Myocyte (in vitro differentiated cells): ENCODE measurements around the gene DNAH10. TPM values are rescaled to one million over a fixed set of nuclear protein-coding genes. Genes with fewer than 3 reads are reported as not detected.
"Not testable (repeated sequence)": the region's sequence is repeated elsewhere in the genome, so short reads cannot be mapped to it uniquely, and the experiment has no call there.

ENCODE experiments used
- DNase-seq: peaks from one replicate; pipeline ENCODE4 v3.0.0-alpha.2; 2012; ENCODE audit warnings: low read depth
- total RNA-seq: library from RNA; depleted of rRNA; stranded (reverse); fragments of >200 nt; gene quantifications from 2 replicates; pipeline ENCODE4 v1.2.3, GENCODE V29; 2014

DNAH10 gene
- total RNA-seq, 1 donor from 2014 or later: 0.16 TPM

DNA sequence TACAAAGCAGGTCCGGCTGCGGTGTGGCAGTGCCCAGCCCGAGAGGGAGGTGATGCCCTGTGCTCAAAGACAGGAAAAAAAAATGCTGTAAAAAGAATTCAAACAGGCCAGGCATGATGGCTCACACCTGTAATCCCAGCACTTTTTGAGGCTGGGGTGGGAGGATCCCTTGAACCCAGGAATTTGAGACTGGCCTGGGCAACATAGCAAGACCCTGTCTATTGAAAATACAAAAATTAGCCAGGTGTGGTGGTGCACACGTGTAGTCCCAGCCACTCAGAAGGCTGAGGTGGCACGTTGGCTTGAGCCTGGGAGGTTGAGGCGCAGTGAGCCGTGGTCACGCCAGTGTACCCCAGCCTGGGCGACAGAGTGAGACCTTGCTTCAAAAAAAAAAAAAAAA, 26.4 kb downstream of the DNAH10 start:
- no peak for DNase-seq

DNA sequence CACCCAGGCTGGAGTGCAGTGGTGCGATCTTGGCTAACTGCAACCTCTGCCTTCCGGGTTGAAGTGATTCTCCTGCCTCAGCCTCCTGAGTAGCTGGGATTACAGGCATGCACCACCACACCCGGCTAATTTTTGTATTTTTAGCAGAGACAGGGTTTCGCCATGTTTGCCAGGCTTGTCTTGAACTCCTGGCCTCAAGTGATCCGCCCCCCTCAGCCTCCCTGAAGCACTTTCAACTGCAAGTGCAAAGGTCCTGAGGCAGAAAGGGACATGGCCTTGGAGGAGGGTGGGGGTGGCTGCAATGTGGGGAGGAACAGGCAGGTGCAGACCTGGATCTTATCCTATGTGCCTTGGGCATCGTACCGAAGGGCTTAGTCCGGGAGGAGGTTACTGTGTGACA, 27.3 kb downstream of the DNAH10 start:
- DNase-seq: not testable (repeated sequence)

DNA sequence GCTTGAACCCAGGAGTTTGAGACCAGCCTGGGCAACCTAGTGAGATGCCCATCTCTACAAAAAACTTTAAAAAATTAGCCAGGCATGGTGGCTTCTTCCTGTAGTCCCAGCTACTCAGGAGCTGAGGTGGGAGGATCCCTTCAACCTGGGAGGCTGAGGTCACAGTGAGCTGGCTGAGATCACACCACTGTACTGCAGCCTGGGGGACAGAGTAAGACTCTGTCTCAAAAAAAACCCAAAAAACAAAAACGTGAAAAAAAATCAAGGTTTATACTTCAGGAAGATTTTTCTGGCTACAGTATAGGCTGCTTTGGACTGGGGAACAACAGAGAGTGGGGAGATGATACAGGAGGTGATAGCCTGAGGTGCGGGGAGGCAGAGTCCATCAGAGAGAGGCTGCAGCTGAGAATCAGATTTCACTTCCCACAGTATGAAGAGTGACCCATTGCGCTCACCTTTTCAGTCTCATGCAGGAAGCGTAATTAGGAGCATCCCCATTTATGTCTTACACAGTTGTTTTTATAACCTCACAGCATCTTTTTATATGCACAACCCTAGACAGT, 28.9 kb downstream of the DNAH10 start:
- no peak for DNase-seq

DNA sequence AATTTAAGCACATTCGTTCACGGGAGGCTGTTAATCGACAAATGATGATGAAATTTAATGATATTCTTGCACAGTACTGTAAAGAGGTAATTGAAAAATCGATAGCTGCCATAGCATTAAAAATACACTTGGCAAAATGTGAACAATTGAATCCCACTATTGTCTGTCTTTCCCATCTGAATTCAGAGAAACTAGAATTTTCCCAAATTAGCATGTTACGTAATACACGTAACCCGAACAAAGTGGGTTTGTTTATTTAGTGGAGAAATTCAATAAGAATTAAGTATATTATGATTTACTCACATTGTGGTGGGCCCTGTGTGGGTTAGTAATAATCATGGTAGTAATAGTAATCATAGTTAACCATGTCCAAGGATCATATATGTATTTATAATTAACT, 31.9 kb downstream of the DNAH10 start:
- DNase-seq: no peak

DNA sequence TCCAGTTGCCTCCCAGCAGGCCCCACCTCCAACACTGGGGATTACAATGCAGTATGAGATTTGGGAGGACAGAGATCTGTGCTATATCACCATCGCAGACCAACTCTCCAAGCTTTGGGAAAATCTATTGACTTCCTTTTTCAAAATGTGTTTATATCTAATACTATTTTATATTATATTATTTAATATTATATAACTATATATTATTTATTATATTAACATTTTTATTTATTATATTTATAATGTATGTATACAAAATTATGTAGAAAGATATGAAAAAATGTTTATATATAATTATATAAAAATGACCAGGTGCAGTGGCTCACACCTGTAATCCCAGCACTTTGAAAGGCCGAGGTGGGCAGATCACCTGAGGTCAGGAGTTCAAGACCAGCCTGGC, 36.4 kb downstream of the DNAH10 start:
- DNase-seq: no peak

DNA sequence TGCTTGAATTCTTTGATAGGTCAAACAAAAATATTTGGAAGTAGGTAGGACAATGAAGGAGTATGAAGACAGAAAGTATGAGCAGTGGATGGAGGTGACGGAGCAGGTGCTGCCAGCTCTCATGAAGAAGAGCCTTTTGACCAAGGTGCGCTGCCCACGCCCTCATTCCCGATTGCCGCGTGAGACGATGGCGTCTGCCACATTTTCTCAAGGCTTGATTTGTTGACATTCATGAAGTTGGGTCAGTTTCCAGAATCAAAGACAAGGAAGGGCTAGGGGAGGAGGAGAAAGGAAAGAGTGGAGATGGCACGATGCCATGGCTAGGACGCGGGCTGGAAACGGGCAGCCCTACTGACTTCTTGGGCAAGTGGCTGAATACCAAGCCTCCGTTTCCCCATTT, 37.1 kb downstream of the DNAH10 start:
- no peak for DNase-seq

DNA sequence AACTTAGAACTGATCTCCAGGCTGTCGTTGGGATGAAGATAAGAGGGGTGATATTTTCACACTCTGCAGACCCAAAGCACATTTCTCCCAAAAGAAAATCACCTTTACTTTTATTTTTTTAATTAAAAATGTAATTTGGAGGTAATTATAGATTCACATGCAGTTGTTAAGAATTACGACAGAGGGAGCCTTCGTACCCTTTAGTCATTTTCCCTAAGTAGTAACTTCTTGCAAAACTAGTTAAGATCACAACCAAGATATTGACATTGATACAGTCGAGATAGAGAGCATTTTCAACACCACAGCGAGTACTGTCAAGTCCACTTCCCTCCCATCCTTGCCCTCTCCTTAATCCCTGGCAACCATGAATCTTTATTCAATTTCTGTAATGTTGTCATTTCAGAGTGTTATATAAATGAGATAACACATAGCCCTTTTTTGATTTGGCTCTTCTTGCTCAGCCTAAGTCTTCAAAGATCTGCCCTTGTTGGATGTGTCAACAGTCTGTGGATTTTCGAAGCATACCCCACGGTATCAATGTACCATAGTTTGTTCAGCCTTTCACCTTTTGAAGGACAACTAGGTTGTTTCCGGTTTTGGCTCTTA, 39.6 kb downstream of the DNAH10 start:
- peak; percentile 20 for DNase-seq

DNA sequence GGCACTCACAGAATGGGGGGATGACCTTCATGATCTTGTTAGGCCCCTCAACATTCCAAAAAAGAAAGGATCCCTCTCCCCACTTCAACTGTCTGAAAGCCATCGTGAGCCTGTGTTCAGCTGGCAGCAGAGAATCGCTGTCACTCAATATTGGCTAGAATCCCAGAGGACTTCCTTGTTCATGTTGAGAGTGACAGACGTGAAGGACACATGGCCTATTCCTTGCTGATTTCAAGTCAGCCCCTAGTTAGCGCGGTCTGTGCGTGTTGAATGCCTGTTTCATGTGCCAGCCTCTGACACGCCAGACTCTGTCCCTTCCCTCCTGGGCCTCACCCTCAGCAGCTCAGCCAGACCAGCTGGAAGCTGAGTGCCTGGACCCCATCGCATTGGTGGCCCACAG, 43.1 kb downstream of the DNAH10 start:
- no peak for DNase-seq

DNA sequence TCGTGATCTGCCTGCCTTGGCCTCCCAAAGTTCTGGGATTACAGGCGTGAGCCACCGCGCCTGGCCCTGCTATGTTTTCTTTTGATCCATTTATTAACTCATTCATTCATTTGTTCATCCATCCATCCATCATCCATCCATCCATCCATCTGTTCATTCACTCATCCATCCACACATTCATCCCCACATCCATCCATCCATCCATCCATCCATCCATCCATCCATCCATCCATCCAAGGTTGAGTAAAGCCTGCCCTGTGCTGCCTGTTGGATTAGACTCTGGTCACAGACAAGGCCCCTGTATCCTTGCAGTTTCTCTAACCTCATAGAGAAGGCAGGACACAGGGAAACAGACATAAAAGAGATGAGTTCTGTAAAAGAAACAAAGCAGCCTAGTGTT, 44.9 kb downstream of the DNAH10 start:
- DNase-seq: no peak

DNA sequence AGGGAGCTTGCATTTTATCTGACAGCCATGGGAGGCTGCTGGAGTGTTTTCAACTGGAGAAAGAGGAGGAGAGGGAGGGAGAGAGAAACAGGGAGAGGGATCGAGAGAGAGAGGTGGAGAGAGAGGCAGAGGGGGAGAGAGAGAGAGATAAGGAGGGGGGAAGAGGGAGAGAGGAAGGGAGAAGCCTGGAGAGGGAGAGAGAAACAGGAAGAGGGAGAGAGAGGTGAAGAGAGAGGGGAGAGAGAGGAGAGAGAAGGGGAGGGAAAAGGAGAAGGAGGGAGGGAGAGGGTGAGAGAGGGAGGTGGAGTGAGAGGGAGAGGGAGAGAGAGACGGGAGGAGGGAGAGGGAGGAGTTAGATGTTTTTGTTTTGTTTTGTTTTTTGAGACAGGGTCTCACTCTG, 45.6 kb downstream of the DNAH10 start:
- DNase-seq: no peak

DNA sequence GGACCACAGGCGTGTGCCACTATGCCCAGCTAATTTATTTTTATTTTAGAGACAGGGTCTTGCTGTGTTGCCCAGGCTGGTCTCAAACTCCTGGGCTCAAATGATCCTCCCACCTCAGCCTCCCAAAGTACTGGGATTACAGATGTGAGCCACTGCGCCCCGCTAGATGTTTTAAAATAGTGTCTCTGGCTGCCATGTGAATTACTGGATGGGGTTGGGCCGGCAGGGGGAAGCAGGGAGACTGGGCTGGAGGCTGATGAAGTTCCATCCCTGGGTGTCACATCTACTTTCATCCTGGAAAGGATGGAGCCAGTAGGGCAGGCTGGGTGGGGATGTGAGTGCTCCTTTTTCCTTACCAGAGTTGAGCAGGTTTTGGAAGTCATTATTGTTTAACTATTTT, 46.1 kb downstream of the DNAH10 start:
- peak; percentile 15 for DNase-seq

DNA sequence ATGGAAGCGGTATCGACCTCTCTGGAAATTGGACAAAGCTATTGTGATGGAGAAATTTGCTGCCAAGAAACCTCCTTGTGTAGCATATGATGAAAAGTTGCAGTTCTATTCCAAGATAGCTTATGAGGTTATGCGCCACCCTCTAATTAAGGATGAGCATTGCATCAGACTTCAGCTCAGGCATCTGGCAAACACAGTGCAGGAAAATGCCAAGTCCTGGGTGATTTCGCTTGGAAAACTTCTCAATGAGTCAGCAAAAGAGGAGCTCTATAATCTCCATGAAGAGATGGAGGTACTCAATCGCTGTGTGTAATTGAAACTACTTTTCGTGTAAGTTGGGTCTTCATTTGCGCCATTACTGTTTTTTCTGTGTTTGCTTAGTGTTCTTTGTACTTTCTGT, 51.2 kb downstream of the DNAH10 start:
- DNase-seq: peak; percentile 18

DNA sequence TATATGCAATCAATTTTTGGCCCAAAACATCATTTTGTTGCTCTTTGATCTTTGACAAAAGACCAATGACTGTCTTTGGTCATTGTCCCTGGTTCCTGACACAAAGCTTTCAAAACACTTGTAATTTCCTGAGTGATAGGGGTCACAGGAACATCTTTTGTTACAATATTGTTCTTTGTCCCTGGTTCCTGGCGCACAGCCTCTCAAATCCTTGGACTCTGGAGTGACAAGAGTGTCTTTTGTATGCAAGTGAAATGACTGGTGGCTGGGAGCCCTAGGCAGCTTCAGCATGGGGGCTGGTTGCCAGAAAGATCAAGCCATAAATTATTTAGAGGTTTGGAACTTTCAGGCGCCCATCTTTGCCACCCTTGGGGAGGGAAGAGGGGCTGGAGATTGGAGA, 53.9 kb downstream of the DNAH10 start:
- DNase-seq: no peak

DNA sequence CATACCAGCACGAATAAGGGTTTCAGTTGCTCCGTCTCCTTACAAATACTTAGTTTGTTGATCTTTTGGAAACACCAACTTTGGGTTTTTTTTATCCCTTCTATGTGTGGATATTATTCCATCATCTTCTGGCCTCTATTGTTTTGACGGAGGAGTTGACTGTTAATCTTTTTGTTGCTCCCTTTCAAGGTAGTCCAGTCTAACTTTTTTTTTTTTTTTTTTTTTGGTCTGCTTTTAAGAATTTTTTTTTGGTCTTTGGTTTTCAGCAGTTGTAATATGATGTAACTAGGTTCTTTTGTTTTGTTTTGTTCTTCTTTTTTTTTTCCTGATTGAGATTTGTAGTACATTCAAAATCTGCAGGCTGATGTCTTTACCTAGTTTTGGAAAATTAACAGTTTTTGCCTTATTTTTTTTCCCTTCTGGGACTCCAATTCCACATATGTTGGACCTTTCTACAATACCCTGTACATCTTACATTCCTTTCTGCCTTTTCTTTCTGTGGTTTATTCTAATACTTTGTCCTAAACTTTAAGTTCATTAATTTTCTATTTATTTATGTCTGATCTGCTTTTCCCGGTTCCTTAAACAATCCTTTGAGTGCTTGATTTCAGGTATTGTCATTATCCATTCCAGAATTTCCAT, 54.9 kb downstream of the DNAH10 start:
- no peak for DNase-seq

DNA sequence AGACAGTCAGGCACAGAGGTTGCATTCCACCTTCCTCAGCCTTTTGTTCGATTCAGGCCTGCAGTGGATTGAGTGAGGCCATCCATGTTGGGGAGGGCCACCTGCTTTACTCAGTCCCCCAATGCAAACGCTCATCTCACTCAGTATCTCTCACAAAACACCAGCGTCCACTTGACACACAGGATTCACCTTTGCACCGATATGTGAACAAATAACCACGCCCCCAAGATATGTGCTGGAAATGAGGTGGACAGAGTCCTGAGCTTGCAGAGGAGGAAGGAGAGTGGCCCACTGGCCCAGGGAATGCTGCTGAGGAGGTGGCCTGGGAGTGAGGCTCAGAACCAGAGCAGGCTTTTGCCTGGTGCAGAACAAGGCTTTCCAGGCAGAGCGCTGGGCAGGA, 60.7 kb downstream of the DNAH10 start:
- DNase-seq: no peak

DNA sequence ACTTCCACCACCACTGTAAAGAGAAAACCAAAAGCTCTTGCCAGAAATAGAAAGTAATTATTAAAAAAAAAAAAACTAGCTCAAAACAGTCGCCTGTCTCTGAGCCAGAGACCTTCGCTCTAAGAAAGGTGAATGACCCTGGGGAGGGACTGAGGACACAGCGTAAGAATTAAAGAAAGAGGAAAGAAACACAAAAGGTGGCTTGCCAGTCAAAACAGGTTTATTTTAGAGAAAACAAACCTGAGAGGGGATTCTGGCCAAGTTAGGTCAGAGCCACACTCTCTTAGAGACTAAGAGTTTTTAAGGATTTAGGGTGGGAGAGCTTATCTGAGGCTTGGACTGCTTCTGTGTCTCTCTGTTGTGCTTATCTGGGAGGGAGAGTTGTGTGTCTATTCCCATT, 66.0 kb downstream of the DNAH10 start:
- DNase-seq: no peak

DNA sequence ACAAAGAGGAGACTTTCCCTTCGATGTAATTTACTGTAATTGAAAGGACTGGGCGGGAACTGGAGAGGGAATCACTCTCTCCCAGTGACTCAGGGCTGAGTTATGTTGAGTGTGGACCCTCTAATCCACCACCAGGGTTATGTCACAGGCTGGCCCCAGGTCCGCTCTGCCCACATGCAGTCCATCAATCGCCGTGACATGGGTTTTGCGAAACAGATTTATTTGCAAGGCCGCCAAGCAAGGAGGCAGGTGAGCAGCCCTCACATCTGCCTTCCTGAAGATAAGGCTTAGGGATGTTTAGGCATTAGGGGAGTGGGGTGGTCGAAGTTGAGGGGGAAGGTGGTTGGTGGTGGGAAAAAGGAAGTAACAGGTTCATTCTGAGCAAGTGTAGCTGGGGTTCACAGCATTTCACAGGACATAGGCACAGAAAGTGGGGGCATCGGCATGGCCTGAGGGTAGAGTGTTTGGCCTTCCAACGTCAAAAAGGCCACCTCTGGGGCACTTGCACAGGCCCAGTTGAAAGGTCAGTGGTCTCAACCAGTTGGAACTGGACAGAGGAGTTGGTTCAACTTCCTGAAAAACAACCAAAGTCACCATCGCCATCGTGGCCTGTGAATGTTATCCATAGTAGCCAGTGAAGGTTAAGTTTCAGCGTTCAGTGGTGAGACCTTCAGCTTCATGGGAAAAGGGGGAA, 66.9 kb downstream of the DNAH10 start:
- no peak for DNase-seq

DNA sequence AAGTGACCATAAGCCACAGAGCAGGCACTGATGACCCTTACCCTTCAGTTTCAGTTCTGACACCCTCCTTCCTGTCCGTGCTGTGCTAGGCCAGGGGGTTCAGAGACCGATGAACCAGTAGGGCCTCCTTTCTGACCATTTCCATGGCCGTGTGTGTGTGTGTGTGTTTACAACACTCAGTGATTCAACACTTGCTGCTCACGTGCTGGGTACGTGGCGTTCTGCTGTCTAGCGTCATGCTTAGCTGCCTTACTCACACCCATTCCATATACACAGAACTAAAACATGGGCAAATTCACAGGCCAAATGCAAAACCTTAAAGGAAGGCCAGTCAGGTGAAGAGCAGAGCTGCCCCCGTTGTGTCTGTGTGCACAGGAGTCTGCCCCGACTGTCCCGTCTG, 67.5 kb downstream of the DNAH10 start:
- DNase-seq: no peak

DNA sequence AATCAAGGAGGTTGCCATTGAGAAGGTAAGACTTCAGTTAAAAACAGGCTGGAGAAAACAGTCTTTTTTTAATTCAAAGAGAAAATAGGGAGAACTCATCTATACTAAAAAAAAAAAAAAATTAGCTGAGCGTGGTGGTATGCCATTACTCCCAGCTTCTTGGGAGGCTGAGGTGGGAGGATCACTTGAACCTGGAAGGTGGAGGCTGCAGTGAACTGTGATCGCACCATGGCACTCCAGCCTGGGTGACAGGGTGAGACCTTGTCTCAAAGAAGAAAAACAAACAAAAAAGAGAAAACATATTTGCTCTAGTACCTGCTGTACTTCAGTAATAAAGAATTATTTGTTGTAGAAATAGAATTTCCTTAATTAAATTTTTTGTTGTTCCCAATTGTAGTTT, 68.6 kb downstream of the DNAH10 start:
- DNase-seq: no peak

DNA sequence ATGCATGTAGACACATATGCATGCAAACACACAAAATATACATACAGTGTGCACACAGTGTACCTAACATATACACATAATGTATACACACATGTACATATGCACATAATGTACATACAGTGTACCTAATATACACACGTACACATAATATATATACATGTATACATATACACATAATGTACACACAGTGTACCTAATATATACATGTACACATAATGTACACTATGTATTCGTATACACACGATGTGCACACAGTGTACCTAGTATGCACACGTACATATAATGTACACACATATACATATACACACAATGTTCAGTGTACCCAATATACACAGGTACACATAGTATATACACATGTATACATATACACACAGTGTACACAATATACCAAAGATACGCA, 70.0 kb downstream of the DNAH10 start:
- no peak for DNase-seq

DNA sequence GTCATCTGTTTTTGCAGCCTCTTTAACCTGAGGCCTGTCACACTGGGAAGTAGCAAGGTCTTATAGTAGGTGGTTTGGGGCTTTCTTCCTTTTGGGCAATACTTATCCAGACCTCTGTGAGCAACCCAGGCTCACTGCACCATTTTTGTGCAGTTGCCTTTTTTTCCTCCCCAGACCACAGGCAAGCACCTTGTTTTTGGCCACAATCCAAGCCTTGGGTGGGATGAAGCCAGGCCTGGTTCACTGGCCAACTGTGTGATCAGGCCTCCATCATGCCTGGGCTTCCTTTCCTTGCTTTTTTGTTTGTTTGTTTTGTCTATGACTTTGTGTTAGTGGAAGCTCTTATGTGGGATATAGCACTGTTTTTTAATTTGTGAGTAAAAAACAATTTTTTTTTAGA, 71.7 kb downstream of the DNAH10 start:
- no peak for DNase-seq

DNA sequence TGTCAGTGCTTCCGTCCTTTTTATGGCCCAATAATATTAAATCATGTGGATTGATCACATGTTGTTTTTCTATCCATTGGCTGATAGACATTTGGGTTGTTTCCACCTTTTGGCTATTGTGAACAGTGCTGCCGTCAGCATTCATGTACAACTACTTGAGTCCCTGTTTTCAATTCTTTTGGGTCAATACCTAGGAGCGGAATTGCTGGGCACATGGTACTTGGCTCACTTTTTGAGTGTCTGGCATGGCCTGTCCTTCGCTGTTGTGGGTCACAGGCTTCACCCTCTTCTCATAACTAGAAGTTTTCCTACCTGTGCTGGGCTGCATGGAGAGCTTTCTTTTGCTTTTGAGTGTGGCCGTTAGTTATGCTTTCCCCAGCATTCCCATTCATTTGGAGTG, 72.7 kb downstream of the DNAH10 start:
- no peak for DNase-seq

DNA sequence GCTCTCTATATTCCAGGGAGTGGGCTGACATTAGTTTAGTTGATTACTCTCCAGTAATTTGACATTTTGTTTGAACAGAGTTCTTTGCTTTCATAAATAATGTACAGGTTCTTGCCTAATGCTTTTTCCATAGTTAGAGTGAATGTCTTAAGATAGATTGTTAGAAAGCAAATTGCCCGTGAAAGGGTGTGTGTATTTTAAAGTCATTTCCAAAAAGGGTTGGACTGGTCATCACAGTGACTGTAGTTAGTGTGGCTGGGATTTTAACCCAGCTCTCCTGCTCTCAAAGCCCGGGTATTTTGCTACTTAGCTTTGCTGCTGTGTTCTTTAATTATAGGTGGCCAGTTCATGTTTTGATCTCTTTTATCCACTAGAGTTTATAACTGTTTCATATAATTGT, 74.2 kb downstream of the DNAH10 start:
- DNase-seq: no peak
